ENCODE measurements around the gene RGPD3.

- TF ChIP-seq ATF1 (CRISPR knock-in tag; IDR thresholded peaks at IDR 0.05) (no peak), ZNF281 (CRISPR knock-in tag; IDR thresholded peaks at IDR 0.05) (no peak), CTCF (IDR thresholded peaks at IDR 0.05) (no peak), AFF4 (CRISPR knock-in tag; IDR thresholded peaks at IDR 0.05; ENCODE audit: borderline replicate concordance) (no peak)
Observed at GRCh38 chr2:106366204-106366885, 101.9 kb downstream of the RGPD3 start.
